ENCODE measurements around the gene RBSN. TPM values are rescaled to one million over a fixed set of nuclear protein-coding genes. Genes with fewer than 3 reads are reported as not detected.
"Not testable (repeated sequence)": the region's sequence is repeated elsewhere in the genome, so short reads cannot be mapped to it uniquely, and the experiment has no call there.

Gene RBSN
- 46.6 TPM for total RNA-seq

DNA sequence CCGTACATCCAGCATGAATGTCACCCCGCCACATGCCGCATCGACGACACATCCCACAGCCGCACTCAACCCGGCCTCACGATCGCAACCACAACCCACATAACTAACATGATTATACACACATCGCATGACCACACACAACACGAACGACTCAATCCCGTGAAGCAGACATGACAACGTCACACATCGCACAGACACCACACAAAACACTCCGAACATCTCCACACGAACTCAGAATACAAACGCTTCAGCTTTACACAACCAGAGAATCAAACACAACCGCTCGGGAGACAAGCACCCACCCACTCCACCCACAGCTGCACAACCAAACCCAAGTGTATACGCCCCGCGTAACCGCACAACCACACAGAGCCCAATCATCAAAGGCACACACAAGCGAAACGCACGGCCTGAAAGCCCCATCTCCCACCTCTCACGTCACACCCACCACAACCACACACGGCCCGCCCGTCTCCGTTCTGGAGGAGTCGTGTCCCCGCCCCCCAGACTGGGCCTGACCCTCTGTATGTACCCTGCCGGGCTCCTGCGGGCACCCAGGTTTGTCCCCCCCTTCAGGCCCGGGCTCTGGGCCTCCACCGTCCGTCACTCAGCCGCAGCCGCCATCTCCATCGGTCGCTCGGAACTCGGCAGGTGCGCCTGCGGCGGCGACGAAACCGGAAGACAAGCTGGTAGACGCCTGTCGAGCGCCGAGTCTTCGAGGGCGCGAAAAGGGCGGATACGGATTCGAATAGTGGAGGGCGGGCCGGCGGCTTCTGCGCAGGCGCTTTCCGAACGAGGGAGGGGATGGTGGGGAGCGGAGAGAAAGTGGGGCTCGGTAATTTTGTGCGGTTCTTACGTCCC lies at the start of gene RBSN:
Gene RBSN (minus strand): TSS at position 646 of the 861 bp plus-strand sequence. CDS start 3,028 bp downstream, outside the sequence.
- no peaks in the 10 kb centered on the region for H3K27me3 ChIP-seq (ENCODE audit: insufficient read depth, low read length)
- H3K9me3 ChIP-seq (ENCODE audit: low read depth, low read length), result no peaks in the 10 kb centered on the region
- H3K4me3 ChIP-seq (ENCODE audit: low read length), result peak within 1 kb of the TSS; percentile 92
- H3K4me1 ChIP-seq (ENCODE audit: insufficient read depth, low read length), result peaks cover 42% of the 10 kb centered on the region

DNA sequence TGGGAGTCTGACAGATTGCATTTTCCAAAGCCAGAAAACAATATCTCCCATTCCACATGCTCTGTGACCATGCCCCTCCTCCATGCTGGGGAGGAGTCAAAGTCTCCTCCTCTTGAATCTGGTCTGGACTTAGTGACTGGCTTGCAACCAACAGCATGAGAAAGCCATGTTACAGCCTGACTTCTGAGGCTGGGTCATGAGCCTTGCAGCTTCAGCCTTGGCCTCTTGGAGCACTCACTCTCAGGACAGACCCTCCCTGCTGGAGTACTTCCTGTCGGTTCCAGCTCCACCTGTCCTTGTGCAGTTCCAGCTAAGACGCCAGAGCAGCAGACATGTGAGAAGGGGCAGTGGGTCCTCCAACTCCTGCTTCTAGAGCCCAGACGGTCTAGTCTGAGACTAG lies 49.7 kb upstream of the RBSN start:
- Histone ChIP-seq H3K4me3 (ENCODE audit: low read length) (no peak overlapping the region), H3K9me3 (ENCODE audit: low read depth, low read length) (no peaks in the 10 kb centered on the region), H3K4me1 (ENCODE audit: insufficient read depth, low read length) (no peaks in the 10 kb centered on the region), H3K27me3 (ENCODE audit: insufficient read depth, low read length) (peaks cover 10% of the 10 kb centered on the region)

DNA sequence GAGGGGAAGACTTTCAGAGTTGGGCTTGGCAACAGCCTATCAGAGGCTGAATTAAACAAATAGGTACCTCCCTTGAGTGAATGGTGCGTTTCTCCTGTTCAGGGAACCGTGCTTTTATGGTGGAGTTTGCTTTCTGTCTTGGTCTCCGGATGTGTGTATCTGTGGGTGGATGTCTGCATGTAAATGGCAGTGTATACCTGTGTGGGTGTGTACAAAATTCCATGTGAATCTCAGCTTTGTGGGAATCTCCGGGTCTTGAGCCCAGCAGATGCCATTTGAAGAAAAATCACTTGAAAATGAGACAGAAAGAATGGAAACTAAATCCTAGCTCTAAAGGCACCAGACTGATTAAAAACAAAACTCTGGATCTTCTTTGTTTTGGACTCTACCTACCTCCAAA lies 37.9 kb upstream of the RBSN start:
- not testable (repeated sequence) for H3K4me1 ChIP-seq (ENCODE audit: insufficient read depth, low read length); H3K9me3 ChIP-seq (ENCODE audit: low read depth, low read length); H3K4me3 ChIP-seq (ENCODE audit: low read length); H3K27me3 ChIP-seq (ENCODE audit: insufficient read depth, low read length)

DNA sequence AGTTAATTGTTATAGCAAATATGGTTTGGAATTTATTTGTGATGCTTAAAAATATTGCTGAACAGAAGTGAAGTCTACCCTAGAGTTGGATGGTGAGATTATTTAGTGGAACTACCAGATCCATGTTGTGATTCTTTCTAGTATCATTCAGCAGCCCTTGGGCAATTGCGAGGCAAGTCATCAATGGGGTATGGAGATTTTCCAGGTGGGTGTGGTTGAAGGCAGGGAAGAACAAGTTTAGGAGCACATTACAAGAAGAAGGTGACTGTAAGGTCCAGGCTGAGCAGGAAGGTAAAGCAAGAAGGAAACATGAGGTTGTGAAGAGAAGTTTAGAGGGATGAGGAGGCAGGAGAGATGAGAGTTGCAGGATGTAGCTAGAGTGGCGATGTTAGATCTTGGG lies 36.0 kb upstream of the RBSN start:
- not testable (repeated sequence) for H3K9me3 ChIP-seq (ENCODE audit: low read depth, low read length); H3K4me3 ChIP-seq (ENCODE audit: low read length); H3K4me1 ChIP-seq (ENCODE audit: insufficient read depth, low read length); H3K27me3 ChIP-seq (ENCODE audit: insufficient read depth, low read length)

DNA sequence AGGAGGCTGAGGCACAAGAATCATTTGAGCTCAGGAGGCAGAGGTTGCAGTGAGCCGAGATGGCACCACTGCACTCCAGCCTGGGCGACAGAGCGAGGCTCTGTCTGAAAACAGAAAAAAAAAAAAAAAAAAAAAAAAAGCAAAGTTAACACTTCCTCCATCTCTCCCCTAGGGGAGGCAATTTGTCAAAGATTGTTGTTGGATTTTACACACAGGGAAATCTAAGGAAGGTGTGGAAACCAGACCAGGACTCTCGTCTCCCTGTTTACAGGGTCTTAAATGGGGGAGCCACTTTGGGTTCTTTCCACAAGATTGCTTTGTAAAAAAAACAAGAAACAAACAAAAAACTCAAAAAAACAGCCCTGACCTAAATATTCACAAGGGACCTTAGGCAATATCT lies 29.5 kb upstream of the RBSN start:
- H3K9me3 ChIP-seq (ENCODE audit: low read depth, low read length); H3K4me3 ChIP-seq (ENCODE audit: low read length); H3K27me3 ChIP-seq (ENCODE audit: insufficient read depth, low read length); H3K4me1 ChIP-seq (ENCODE audit: insufficient read depth, low read length): not testable (repeated sequence)

DNA sequence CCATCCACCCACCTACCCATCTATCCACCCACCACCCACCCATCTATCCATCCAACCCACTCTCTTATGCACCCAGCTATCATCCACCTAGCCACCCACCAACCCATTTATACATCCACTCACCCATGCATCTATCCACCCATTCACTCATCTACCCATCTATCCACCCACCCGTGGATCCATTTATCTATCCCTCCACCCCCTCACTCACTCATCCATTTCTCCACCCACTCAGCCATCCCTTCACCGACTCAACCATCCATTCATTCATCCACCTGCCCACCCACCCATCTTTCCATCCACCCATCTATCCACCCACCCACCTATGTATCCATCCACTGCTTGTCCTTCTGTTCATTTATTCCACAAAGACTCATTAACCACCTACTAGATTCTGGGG lies 28.0 kb upstream of the RBSN start:
- not testable (repeated sequence) for H3K4me3 ChIP-seq (ENCODE audit: low read length); H3K4me1 ChIP-seq (ENCODE audit: insufficient read depth, low read length); H3K9me3 ChIP-seq (ENCODE audit: low read depth, low read length); H3K27me3 ChIP-seq (ENCODE audit: insufficient read depth, low read length)

DNA sequence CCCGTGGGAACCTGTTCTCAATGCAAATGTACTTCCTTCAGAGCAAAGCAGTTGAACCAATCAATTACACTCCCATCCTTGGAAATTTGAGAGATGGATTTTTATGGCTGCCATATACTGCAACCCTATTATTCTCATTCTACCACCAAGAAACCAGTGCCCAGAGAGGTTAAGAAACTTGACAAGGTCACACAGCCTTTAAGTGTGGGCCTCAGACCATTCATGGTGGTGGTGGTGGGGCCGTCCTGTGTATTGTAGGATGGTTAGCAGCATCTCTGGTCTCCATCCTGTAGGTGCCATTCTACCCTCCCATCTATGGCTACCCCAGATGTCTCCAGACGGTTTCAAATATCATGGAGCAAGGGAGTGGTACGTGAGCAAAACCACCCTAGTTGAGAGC lies 23.4 kb upstream of the RBSN start:
- Histone ChIP-seq H3K4me3 (ENCODE audit: low read length) (no peak overlapping the region), H3K9me3 (ENCODE audit: low read depth, low read length) (no peaks in the 10 kb centered on the region), H3K4me1 (ENCODE audit: insufficient read depth, low read length) (peaks cover 4% of the 10 kb centered on the region), H3K27me3 (ENCODE audit: insufficient read depth, low read length) (peaks cover 2% of the 10 kb centered on the region)

DNA sequence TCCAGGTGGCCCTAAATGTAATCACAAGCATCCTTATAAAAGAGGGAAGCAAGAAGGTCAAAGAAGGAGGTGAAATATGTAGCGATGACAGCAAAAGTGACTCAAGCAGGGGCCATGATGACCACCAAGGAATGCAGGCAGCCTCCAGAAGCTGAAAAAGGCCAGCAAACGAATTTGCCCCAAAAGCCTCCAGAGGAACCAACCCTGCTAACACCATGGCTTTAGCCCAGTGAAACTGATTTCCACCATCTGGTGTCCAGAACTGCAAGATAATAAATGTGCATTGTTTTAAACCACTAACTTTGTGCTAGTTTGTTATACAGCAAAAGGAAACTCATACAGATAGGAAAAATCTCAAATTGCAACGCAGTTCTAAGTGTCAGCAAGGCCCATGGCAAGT lies 23.0 kb upstream of the RBSN start:
- Histone ChIP-seq H3K4me3 (ENCODE audit: low read length) (no peak overlapping the region), H3K4me1 (ENCODE audit: insufficient read depth, low read length) (peaks cover 4% of the 10 kb centered on the region), H3K27me3 (ENCODE audit: insufficient read depth, low read length) (peaks cover 2% of the 10 kb centered on the region), H3K9me3 (ENCODE audit: low read depth, low read length) (no peaks in the 10 kb centered on the region)

DNA sequence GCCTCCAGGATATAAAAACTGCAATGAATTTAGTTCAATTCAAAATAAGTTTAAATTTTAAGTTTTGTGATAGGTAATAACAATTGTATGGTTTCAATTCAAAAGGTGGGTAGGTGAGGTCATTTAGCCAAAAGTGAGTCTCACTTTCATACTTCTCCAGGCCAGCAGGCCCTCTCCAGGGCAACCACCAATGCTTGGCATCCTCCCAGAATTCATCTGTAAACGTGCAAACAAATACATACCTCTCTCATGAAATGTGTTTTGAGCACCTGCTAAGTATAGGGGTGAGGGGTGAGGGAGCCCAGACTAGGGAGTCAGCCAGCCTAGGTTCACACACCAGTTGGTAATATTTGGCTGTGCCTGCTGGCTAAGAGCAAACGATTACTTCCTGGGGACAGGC lies 22.0 kb upstream of the RBSN start:
- peaks cover 2% of the 10 kb centered on the region for H3K27me3 ChIP-seq (ENCODE audit: insufficient read depth, low read length)
- H3K4me1 ChIP-seq (ENCODE audit: insufficient read depth, low read length), result peaks cover 4% of the 10 kb centered on the region
- no peak overlapping the region for H3K4me3 ChIP-seq (ENCODE audit: low read length)
- H3K9me3 ChIP-seq (ENCODE audit: low read depth, low read length), result no peaks in the 10 kb centered on the region

DNA sequence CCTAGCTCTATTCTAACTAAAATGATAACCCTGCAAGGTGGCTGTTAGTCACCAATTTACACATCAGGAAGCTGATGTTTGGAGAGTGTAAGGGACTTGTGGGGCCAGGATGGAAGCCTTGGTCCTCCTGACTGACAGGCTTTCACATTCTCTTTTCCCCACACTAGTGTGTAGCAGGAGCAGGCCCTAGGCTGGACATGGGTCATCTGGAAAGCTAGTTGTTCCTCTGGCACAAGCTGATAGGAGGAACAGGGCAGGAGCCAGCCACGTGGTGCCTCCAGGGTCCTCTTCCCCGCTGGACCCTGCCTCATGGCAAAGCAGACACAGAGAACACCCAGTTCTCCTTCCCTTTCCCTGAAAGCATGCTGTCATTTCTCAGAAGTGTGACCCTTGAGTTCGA lies 18.1 kb upstream of the RBSN start:
- Histone ChIP-seq H3K9me3 (ENCODE audit: low read depth, low read length) (no peaks in the 10 kb centered on the region), H3K4me3 (ENCODE audit: low read length) (no peak overlapping the region), H3K4me1 (ENCODE audit: insufficient read depth, low read length) (peaks cover 4% of the 10 kb centered on the region), H3K27me3 (ENCODE audit: insufficient read depth, low read length) (peaks cover 2% of the 10 kb centered on the region)

DNA sequence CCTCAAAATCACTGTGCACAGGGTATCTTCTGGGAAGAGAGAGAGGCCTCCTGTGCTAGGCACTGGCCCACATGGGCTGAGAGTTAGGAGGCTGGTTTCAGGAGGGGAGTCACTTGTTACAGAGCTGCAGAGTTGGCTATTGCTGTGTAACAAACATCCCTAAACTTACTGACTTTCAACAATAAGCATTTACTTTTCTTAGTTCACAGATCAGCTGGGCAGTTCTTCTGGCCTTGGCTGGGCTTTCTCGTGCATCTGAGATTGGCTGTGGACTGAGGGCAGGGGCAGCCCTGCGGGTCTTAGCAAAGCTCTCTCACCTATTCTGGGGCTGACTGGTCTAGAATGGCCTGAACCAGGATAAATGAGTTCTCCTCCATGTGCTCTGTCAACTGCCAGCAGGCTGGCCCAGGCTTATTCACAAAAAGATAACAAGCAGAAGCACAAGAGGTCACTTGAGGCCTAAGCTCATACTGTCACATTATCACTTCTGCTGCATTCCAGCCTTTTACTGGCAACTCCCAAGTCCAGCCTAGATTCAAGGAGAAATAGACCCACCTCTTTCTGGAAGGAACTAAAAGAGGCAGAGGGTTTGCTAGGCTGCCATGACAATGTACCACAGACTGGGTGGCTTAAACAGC lies 17.2 kb upstream of the RBSN start:
- peaks cover 2% of the 10 kb centered on the region for H3K27me3 ChIP-seq (ENCODE audit: insufficient read depth, low read length)
- no peaks in the 10 kb centered on the region for H3K9me3 ChIP-seq (ENCODE audit: low read depth, low read length)
- H3K4me3 ChIP-seq (ENCODE audit: low read length), result no peak overlapping the region
- H3K4me1 ChIP-seq (ENCODE audit: insufficient read depth, low read length), result peaks cover 4% of the 10 kb centered on the region

DNA sequence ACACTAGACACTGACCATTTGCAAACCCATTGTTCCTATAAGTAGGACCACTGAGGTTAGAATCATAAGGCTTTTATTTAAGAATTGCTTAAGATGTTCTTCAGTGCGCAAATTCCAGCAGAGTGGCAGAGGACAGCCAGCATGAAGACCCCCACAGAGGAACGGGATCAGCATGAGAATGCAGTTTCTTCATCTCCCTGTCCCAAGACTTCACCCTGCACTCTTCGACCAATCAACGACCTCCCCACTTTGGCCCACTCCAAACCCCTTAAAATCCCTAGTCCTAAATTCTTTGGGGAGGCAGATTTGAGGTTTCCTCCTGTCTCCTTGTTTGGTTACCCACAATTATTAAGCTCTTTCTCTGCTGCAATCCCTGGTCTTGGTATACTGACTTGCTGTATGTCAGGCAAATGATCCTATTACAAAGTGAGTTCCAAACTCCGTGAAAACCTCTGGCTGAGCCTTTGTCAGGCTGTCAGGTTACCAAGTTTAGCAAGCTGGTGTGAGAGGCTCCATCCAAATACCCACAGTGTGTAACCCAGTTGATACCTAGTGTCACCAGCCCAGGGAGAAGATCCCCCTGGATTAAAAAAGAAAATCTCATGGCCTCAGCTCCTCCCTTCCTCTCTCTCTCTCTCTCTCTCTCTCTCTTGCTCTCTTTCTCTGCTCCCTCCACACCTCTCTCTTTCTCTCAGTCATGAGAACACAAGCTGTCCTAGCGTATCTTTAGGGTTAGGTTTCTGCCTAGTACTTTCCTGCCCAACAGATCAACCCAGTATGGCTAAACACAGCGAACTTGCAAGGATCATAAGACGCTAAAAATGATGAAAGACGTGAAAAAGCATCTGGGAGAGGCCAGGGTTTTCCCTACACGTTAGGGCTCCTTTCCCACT lies 15.8 kb upstream of the RBSN start:
- Histone ChIP-seq H3K4me3 (ENCODE audit: low read length) (no peak overlapping the region), H3K27me3 (ENCODE audit: insufficient read depth, low read length) (peaks cover 2% of the 10 kb centered on the region), H3K9me3 (ENCODE audit: low read depth, low read length) (no peaks in the 10 kb centered on the region), H3K4me1 (ENCODE audit: insufficient read depth, low read length) (peaks cover 4% of the 10 kb centered on the region)

DNA sequence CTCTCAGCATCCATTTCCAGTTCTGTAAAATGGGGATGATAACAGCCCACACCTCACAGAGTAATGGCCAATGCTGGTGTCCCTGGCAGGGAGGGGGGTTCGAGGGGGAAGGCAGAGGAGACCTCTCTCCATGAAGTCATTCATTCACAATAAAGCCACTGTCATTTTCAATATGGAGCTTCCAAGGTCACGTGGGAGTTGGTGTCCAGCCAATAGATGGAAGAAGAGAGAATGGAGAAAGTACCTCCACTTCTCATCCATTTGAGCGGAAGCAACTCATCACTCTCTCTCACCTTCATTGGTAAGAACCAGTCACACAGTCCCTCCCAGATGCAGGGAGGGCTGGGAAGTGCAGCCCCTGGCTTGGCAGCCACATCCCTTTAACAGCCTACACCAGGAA lies 14.9 kb upstream of the RBSN start:
- Histone ChIP-seq H3K4me1 (ENCODE audit: insufficient read depth, low read length) (peaks cover 4% of the 10 kb centered on the region), H3K4me3 (ENCODE audit: low read length) (no peak overlapping the region), H3K9me3 (ENCODE audit: low read depth, low read length) (no peaks in the 10 kb centered on the region), H3K27me3 (ENCODE audit: insufficient read depth, low read length) (no peaks in the 10 kb centered on the region)

DNA sequence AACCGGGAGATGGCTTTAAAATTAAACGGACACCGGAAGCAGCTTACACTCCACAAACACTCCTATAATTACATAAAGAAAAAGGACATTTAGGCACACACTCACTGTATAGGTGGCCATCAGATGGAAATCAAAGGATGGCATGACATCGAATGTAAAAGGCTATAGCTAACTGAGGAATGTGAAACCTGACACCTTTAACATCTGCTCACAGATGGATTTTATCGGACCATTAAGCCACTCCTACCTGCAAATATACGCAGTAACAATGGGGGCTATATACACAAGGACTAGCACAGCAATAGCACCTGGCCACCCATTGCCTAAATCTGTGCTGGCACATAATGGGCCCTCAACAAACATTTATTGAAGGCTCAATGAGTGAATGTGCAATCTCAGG lies 14.5 kb upstream of the RBSN start:
- H3K9me3 ChIP-seq (ENCODE audit: low read depth, low read length), result no peaks in the 10 kb centered on the region

DNA sequence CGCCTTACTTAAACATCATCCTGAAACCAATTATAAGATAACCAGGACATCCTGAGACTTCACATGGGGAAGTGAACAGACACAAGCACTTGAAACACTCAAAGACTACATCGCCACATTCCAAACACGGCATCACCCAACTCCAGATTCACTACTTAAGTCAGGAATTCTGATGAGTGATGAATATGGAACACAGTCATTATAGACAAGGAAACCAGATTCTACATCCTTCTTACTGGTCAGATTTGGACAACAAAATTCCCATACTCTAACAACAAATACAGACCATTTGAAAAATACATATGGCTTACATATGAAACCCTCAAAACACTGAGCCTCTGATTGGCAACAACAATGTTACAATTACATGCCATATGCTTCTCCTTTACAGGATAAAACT lies 13.1 kb upstream of the RBSN start:
- Histone ChIP-seq H3K4me3 (ENCODE audit: low read length) (no peak overlapping the region), H3K4me1 (ENCODE audit: insufficient read depth, low read length) (peaks cover 11% of the 10 kb centered on the region), H3K27me3 (ENCODE audit: insufficient read depth, low read length) (no peaks in the 10 kb centered on the region), H3K9me3 (ENCODE audit: low read depth, low read length) (no peaks in the 10 kb centered on the region)

More for the DNA sequence above, 14.5 kb upstream of the RBSN start:
- Histone ChIP-seq H3K4me1 (ENCODE audit: insufficient read depth, low read length) (peaks cover under 1% of the 10 kb centered on the region), H3K27me3 (ENCODE audit: insufficient read depth, low read length) (no peaks in the 10 kb centered on the region), H3K4me3 (ENCODE audit: low read length) (no peak overlapping the region)
